Panc1 (cell line): Measurements from ENCODE around the gene NTM. TPM values are rescaled to one million over a fixed set of nuclear protein-coding genes. Genes with fewer than 3 reads are reported as not detected.

ENCODE experiments used
- ATAC-seq: fragments of 200-7000 bp; cut with Tn5 transposase; 2 replicates; pipeline ENCODE4 v1.9.1; 2020; ENCODE audit warnings: mild to moderate bottlenecking, moderate library complexity
- BruUV-seq: library from RNA; stranded (reverse); fragments of 400-500 nt; replicated peaks from 2 replicates; lab custom pipeline; 2021; lab: Mats Ljungman, UMichigan
- CTCF ChIA-PET: fragments of 300-600 bp; sonication (Branson Sonifier 250); formaldehyde crosslinking; loops from one replicate; lab custom pipeline; 2022; ENCODE audit warnings: antibody characterized with exemption; lab: Charles Lee
- POLR2A ChIA-PET: fragments of 300-600 bp; sonication (Branson Sonifier 250); formaldehyde crosslinking; loops from one replicate; lab custom pipeline; 2022; ENCODE audit warnings: antibody characterized with exemption; lab: Charles Lee
- DNase-seq: peaks from one replicate; pipeline ENCODE4 v3.0.0-alpha.2; 2010; ENCODE audit warnings: low read depth, low spot score
- H3K27ac ChIP-seq: 2 replicates; pipeline ENCODE4 v1.5.1; 2011; ENCODE audit warnings: mild to moderate bottlenecking, low read length, inconsistent platforms
- H3K27me3 ChIP-seq: fragments of 200-500 bp; sonication (Bioruptor generic); 2 replicates; pipeline ENCODE4 v1.6.0; 2014; ENCODE audit warnings: low read length, inconsistent platforms; ENCODE audit not compliant: control insufficient read depth, insufficient read depth
- H3K36me3 ChIP-seq: fragments of 200-500 bp; sonication (Bioruptor generic); 2 replicates; pipeline ENCODE4 v1.5.1; 2014; ENCODE audit warnings: inconsistent platforms, mild to moderate bottlenecking, low read length, moderate library complexity; ENCODE audit not compliant: control insufficient read depth, insufficient read depth
- H3K4me1 ChIP-seq: 2 replicates; pipeline ENCODE4 v1.5.1; 2011; ENCODE audit warnings: inconsistent platforms, mild to moderate bottlenecking, low read length, moderate library complexity; ENCODE audit not compliant: control insufficient read depth, insufficient read depth
- H3K4me3 ChIP-seq, 2 experiments: 2 replicates each; pipeline ENCODE4 v1.5.1; 2011 to 2012; ENCODE audit warnings: low read depth in 2 of 2, low read length in 2 of 2, mild to moderate bottlenecking in 2 of 2, inconsistent platforms in 1 of 2, moderate library complexity in 1 of 2
- H3K9me3 ChIP-seq: fragments of 200-500 bp; sonication (Bioruptor generic); 2 replicates; pipeline ENCODE4 v1.5.1; 2014; ENCODE audit warnings: low read depth, mild to moderate bottlenecking, inconsistent platforms, low read length, moderate library complexity; ENCODE audit not compliant: control insufficient read depth, insufficient read depth
- POLR2AphosphoS5 ChIP-seq: IDR thresholded peaks from 2 replicates; pipeline ENCODE4 v1.6.1; 2012; ENCODE audit warnings: mild to moderate bottlenecking, low read depth, low read length, moderate library complexity
- SIN3A ChIP-seq: IDR thresholded peaks from 2 replicates; pipeline ENCODE4 v1.6.1; 2012; ENCODE audit warnings: low read depth, mild to moderate bottlenecking, low read length, moderate library complexity, borderline replicate concordance; ENCODE audit not compliant: insufficient read depth
- TCF7L2 ChIP-seq: IDR thresholded peaks from 2 replicates; pipeline ENCODE4 v1.6.1; 2011; ENCODE audit warnings: mild to moderate bottlenecking, low read depth, low read length, inconsistent platforms
- in situ Hi-C: cut with HindIII; loops from 2 replicates; pipeline ENCODE4 v1.10.0; 2016; ENCODE audit warnings: low sequenced_read_pairs, low pct_unique_long_range_greater_than_20kb
- intact Hi-C: fragments of 100-400 bp; cut with micrococcal nuclease; formaldehyde crosslinking; loops from one replicate; pipeline ENCODE4 v1.10.0; 2022; ENCODE audit not compliant: unreplicated experiment
- total RNA-seq: library from RNA; stranded (reverse); gene quantifications from one replicate; pipeline ENCODE4 v1.2.1, GENCODE V29; 2021; ENCODE audit not compliant: unreplicated experiment
- TF ChIP-seq, protein P1 (sequence below), 2 experiments: IDR thresholded peaks; 2 replicates each; pipeline ENCODE4 v1.6.1; 2011 to 2012; ENCODE audit warnings: low read depth in 2 of 2, control low read depth in 1 of 2, low read length in 1 of 2, mild to moderate bottlenecking in 1 of 2, moderate library complexity in 1 of 2; ENCODE audit not compliant: insufficient read depth in 1 of 2
- TF ChIP-seq, protein P2 (sequence below): fragments of 450-650 bp; IDR thresholded peaks from 2 replicates; pipeline ENCODE4 v1.5.1; 2017; ENCODE audit warnings: mild to moderate bottlenecking

NTM gene
- total RNA-seq, 1 experiment from 2014 or later, result 0.10 TPM

DNA sequence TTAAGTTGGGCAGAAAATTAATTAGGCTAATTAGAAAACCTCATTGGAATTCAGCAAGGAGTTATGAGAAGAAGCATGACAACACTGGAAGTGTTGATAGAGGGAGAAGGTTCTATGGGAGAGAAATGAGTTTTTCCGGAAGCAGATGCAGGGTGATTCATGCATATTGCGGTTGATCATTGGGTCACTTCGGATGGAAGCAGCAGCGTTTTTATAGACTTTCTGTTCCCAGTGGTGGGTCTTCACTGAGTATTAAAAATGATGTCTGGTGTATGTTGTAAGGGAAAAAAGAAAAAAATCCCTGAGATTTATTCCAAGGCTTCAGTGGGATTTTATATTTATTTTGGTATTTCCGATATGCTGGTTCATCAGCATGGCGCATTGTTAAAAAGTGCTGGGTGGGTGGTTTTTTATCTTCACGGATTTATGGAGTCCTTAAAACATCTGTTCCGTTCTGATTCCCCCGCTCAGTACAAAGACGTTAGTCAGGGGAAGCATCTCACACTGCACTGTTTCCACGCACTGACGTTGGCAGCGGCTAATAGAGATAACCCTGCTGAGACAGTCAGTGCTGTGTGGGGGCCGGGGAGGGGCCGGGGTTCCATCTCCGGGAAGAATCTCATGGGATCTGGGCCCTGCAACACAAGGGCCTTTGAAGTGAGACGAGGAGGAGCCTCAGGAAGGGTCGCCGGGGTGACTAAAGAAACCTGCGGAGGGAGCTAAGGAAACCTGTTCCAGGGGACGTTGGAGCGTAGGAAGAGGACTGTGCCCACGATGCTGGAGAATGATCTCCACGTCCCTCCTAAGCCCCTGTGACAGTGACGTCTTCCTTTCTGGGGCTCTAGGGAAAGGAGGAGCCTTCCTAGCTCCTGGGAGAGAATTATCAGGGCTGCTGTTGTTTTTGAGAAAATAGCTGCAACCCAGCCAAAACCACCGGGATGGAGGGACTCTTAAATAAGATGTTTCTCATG lies 390.0 kb downstream of the NTM start:
- no peak for ATAC-seq
- no TSS peak for BruUV-seq
- in situ Hi-C loops (no loop called here), intact Hi-C loops (no loop called here)
- no peaks in the 10 kb centered on the region for H3K4me1 ChIP-seq
- no peaks in the 10 kb centered on the region for H3K27me3 ChIP-seq
- H3K27ac ChIP-seq, result no peak overlapping the region
- H3K4me3 ChIP-seq, result no peak overlapping the region
- ChIA-PET POLR2A (no interaction called here), CTCF (no interaction called here)
- TF ChIP-seq TCF7L2 (no peak), SIN3A (no peak), POLR2AphosphoS5 (no peak)
- TF ChIP-seq, protein P1, sequence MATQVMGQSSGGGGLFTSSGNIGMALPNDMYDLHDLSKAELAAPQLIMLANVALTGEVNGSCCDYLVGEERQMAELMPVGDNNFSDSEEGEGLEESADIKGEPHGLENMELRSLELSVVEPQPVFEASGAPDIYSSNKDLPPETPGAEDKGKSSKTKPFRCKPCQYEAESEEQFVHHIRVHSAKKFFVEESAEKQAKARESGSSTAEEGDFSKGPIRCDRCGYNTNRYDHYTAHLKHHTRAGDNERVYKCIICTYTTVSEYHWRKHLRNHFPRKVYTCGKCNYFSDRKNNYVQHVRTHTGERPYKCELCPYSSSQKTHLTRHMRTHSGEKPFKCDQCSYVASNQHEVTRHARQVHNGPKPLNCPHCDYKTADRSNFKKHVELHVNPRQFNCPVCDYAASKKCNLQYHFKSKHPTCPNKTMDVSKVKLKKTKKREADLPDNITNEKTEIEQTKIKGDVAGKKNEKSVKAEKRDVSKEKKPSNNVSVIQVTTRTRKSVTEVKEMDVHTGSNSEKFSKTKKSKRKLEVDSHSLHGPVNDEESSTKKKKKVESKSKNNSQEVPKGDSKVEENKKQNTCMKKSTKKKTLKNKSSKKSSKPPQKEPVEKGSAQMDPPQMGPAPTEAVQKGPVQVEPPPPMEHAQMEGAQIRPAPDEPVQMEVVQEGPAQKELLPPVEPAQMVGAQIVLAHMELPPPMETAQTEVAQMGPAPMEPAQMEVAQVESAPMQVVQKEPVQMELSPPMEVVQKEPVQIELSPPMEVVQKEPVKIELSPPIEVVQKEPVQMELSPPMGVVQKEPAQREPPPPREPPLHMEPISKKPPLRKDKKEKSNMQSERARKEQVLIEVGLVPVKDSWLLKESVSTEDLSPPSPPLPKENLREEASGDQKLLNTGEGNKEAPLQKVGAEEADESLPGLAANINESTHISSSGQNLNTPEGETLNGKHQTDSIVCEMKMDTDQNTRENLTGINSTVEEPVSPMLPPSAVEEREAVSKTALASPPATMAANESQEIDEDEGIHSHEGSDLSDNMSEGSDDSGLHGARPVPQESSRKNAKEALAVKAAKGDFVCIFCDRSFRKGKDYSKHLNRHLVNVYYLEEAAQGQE (IDR thresholded peaks at IDR 0.05; ENCODE audit: insufficient read depth in 1 of 2, low read depth in 2 of 2, low read length in 1 of 2), result no peak
- TF ChIP-seq, protein P2, sequence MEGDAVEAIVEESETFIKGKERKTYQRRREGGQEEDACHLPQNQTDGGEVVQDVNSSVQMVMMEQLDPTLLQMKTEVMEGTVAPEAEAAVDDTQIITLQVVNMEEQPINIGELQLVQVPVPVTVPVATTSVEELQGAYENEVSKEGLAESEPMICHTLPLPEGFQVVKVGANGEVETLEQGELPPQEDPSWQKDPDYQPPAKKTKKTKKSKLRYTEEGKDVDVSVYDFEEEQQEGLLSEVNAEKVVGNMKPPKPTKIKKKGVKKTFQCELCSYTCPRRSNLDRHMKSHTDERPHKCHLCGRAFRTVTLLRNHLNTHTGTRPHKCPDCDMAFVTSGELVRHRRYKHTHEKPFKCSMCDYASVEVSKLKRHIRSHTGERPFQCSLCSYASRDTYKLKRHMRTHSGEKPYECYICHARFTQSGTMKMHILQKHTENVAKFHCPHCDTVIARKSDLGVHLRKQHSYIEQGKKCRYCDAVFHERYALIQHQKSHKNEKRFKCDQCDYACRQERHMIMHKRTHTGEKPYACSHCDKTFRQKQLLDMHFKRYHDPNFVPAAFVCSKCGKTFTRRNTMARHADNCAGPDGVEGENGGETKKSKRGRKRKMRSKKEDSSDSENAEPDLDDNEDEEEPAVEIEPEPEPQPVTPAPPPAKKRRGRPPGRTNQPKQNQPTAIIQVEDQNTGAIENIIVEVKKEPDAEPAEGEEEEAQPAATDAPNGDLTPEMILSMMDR, result no peak
- H3K9me3 ChIP-seq, result no peaks in the 10 kb centered on the region
- no peaks in the 10 kb centered on the region for H3K36me3 ChIP-seq
- no peak for DNase-seq

DNA sequence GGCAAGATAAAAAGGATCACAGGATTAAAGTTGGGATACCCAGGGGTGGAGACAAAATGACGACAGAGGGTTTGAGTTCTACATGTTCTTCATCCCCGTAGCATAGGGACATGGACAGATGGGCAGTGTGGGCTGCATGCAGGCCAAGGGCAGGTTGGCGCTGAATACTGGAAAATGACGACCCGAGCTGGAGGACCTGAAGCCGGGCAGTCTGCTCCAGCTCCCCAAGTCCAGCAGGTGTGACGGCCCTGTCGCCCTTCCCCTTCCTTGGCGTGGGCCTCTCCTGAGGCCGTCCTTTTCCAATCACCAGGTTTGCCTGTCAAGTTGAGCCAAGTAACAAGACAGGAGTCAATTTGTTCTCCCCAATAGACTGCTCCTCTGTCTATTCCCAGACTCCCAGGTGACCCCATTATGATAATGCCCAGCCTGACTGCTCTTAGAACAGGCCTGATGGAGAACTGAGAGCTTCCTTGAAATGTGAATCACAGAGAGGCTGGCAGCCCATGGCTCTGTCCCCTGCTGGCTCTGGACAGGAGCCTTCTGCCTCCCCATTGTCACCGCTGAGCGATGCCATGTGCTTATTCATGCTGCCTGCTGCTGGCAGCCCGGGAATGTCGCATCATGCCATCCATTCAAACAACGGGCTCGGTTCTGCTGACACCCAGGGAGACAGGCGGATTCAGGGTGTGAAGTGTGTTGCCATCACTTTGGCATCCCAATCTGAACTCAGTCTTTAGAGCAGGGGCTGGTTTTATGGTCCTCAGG lies 392.1 kb downstream of the NTM start:
- ATAC-seq (no peak), DNase-seq (no peak)
- TF ChIP-seq TCF7L2 (no peak), POLR2AphosphoS5 (no peak), SIN3A (no peak)
- TF ChIP-seq, protein P2, result no peak
- TF ChIP-seq, protein P1 (IDR thresholded peaks at IDR 0.05; ENCODE audit: insufficient read depth in 1 of 2, low read depth in 2 of 2, low read length in 1 of 2), result no peak
- no peaks in the 10 kb centered on the region for H3K4me1 ChIP-seq
- POLR2A ChIA-PET, result no interaction called here
- no TSS peak for BruUV-seq
- no peaks in the 10 kb centered on the region for H3K27me3 ChIP-seq
- H3K36me3 ChIP-seq, result no peaks in the 10 kb centered on the region
- no peak overlapping the region for H3K27ac ChIP-seq
- in situ Hi-C loops, result no loop called here
- H3K9me3 ChIP-seq, result no peaks in the 10 kb centered on the region
- intact Hi-C loops, result no loop called here
- CTCF ChIA-PET, result no interaction called here
- no peak overlapping the region for H3K4me3 ChIP-seq
